HEK293 (cell line): ENCODE results near the gene RGS13.

Experiments
- CTCF ChIA-PET: fragments of 350-600 bp; formaldehyde crosslinking; extraction: SDS; loops from one replicate; lab custom pipeline; 2021; ENCODE audit warnings: antibody characterized with exemption; lab: Yijun Ruan, JAX
- POLR2A ChIA-PET: fragments of 300-600 bp; formaldehyde crosslinking; extraction: SDS; loops from one replicate; lab custom pipeline; 2020; ENCODE audit warnings: antibody characterized with exemption, inconsistent platforms; lab: Yijun Ruan, JAX
- H3K27ac ChIP-seq: fragments of 200-500 bp; sonication (Bioruptor generic); 2 replicates; pipeline ENCODE4 v1.5.1; 2014; ENCODE audit warnings: low read depth, low read length, control low read depth, inconsistent platforms; ENCODE audit errors: extremely low read depth
- H3K36me3 ChIP-seq, 2 experiments: fragments of 200-500 bp in 1 of 2; sonication (Bioruptor generic) in 1 of 2; 1 replicate in 1 of 2; 2 replicates in 1 of 2; pipeline ENCODE4 v1.5.1; 2014 to 2017; ENCODE audit warnings: inconsistent platforms in 2 of 2, low read length in 2 of 2; ENCODE audit not compliant: control insufficient read depth in 2 of 2, insufficient read depth in 1 of 2
- H3K4me1 ChIP-seq: fragments of 200-500 bp; sonication (Bioruptor generic); 2 replicates; pipeline ENCODE4 v1.5.1; 2014; ENCODE audit warnings: mild to moderate bottlenecking, low read length, inconsistent platforms; ENCODE audit not compliant: control insufficient read depth, insufficient read depth
- H3K4me3 ChIP-seq: 2 replicates; pipeline ENCODE4 v1.5.1; 2011; ENCODE audit warnings: low read depth, mild to moderate bottlenecking, control low read depth, low read length, moderate library complexity
- H3K9me3 ChIP-seq: fragments of 200-500 bp; sonication (Bioruptor generic); 2 replicates; pipeline ENCODE4 v1.5.1; 2014; ENCODE audit warnings: low read depth, low read length, inconsistent platforms; ENCODE audit not compliant: control insufficient read depth, insufficient read depth
- GLI2 ChIP-seq: fragments of 450-650 bp; formaldehyde crosslinking; IDR thresholded peaks from 2 replicates; pipeline ENCODE4; 2017; ENCODE audit warnings: missing biosample characterization, missing genetic modification characterization, low read depth, borderline replicate concordance
- GLIS2 ChIP-seq: fragments of 450-650 bp; formaldehyde crosslinking; IDR thresholded peaks from 2 replicates; pipeline ENCODE4 v1.5.1; 2016; ENCODE audit warnings: missing biosample characterization, missing genetic modification characterization
- INSM2 ChIP-seq: fragments of 450-650 bp; formaldehyde crosslinking; IDR thresholded peaks from 2 replicates; pipeline ENCODE4 v1.5.1; 2016; ENCODE audit warnings: missing biosample characterization, missing genetic modification characterization
- SCRT1 ChIP-seq: fragments of 450-650 bp; formaldehyde crosslinking; IDR thresholded peaks from 2 replicates; pipeline ENCODE4 v1.5.1; 2016; ENCODE audit warnings: missing biosample characterization, missing genetic modification characterization, borderline replicate concordance
- ZBTB26 ChIP-seq: fragments of 450-650 bp; formaldehyde crosslinking; optimal IDR thresholded peaks from 2 replicates; pipeline ENCODE3; 2016; ENCODE audit warnings: missing biosample characterization, mild to moderate bottlenecking, missing genetic modification characterization
- ZFP3 ChIP-seq: fragments of 450-650 bp; formaldehyde crosslinking; IDR thresholded peaks from 2 replicates; pipeline ENCODE4 v1.5.1; 2016; ENCODE audit warnings: low read depth, missing biosample characterization, missing genetic modification characterization
- ZNF140 ChIP-seq: fragments of 450-650 bp; formaldehyde crosslinking; IDR thresholded peaks from 2 replicates; pipeline ENCODE4 v1.5.1; 2016; ENCODE audit warnings: missing biosample characterization, missing genetic modification characterization
- ZNF169 ChIP-seq: fragments of 450-650 bp; formaldehyde crosslinking; IDR thresholded peaks from 2 replicates; pipeline ENCODE4 v1.5.1; 2016; ENCODE audit warnings: missing biosample characterization, missing genetic modification characterization
- ZNF239 ChIP-seq: fragments of 450-650 bp; formaldehyde crosslinking; IDR thresholded peaks from 2 replicates; pipeline ENCODE4 v1.5.1; 2016; ENCODE audit warnings: missing biosample characterization, missing genetic modification characterization
- ZNF311 ChIP-seq: fragments of 450-650 bp; formaldehyde crosslinking; IDR thresholded peaks from 2 replicates; pipeline ENCODE4 v1.5.1; 2017; ENCODE audit warnings: missing biosample characterization, missing genetic modification characterization, borderline replicate concordance
- ZNF324 ChIP-seq: fragments of 450-650 bp; formaldehyde crosslinking; IDR thresholded peaks from 2 replicates; pipeline ENCODE4 v1.5.1; 2016; ENCODE audit warnings: missing biosample characterization, missing genetic modification characterization
- ZNF433 ChIP-seq: fragments of 450-650 bp; formaldehyde crosslinking; IDR thresholded peaks from 2 replicates; pipeline ENCODE4 v1.5.1; 2016; ENCODE audit warnings: missing biosample characterization, missing genetic modification characterization, low read depth
- ZNF510 ChIP-seq: fragments of 450-650 bp; formaldehyde crosslinking; IDR thresholded peaks from 2 replicates; pipeline ENCODE4 v1.5.1; 2018; ENCODE audit warnings: mild to moderate bottlenecking, missing genetic modification characterization, missing biosample characterization; ENCODE audit not compliant: insufficient replicate concordance
- ZNF521 ChIP-seq: fragments of 450-650 bp; formaldehyde crosslinking; IDR thresholded peaks from 2 replicates; pipeline ENCODE4 v1.5.1; 2017; ENCODE audit warnings: missing biosample characterization, mild to moderate bottlenecking, missing genetic modification characterization
- ZNF549 ChIP-seq: fragments of 450-650 bp; IDR thresholded peaks from 2 replicates; pipeline ENCODE4 v1.5.1; 2018; ENCODE audit warnings: missing biosample characterization, missing genetic modification characterization, mild to moderate bottlenecking, inconsistent platforms, moderate library complexity
- ZNF600 ChIP-seq: fragments of 450-650 bp; formaldehyde crosslinking; IDR thresholded peaks from 2 replicates; pipeline ENCODE4 v1.5.1; 2016; ENCODE audit warnings: missing biosample characterization, missing genetic modification characterization
- ZNF777 ChIP-seq: fragments of 450-650 bp; formaldehyde crosslinking; IDR thresholded peaks from 2 replicates; pipeline ENCODE4 v1.5.1; 2017; ENCODE audit warnings: missing biosample characterization, missing genetic modification characterization, borderline replicate concordance
- ZSCAN30 ChIP-seq: fragments of 450-650 bp; IDR thresholded peaks from 2 replicates; pipeline ENCODE4 v1.5.1; 2018; ENCODE audit warnings: missing biosample characterization, mild to moderate bottlenecking, missing genetic modification characterization, moderate library complexity
- TF ChIP-seq, protein P1 (sequence below): fragments of 450-650 bp; formaldehyde crosslinking; IDR thresholded peaks from 2 replicates; pipeline ENCODE4 v1.5.1; 2016; ENCODE audit warnings: missing biosample characterization, missing genetic modification characterization
- TF ChIP-seq, protein P2 (sequence below): fragments of 450-650 bp; formaldehyde crosslinking; IDR thresholded peaks from 2 replicates; pipeline ENCODE4 v1.5.1; 2016; ENCODE audit warnings: missing biosample characterization, missing genetic modification characterization
- TF ChIP-seq, protein P3 (sequence below): IDR thresholded peaks from 2 replicates; pipeline ENCODE4 v1.6.1; 2011; ENCODE audit warnings: mild to moderate bottlenecking, low read depth, low read length, borderline replicate concordance
- TF ChIP-seq, protein P4 (sequence below): fragments of 450-650 bp; formaldehyde crosslinking; IDR thresholded peaks from 2 replicates; pipeline ENCODE4 v1.5.1; 2016; ENCODE audit warnings: missing biosample characterization, missing genetic modification characterization

The RGS13 gene

DNA sequence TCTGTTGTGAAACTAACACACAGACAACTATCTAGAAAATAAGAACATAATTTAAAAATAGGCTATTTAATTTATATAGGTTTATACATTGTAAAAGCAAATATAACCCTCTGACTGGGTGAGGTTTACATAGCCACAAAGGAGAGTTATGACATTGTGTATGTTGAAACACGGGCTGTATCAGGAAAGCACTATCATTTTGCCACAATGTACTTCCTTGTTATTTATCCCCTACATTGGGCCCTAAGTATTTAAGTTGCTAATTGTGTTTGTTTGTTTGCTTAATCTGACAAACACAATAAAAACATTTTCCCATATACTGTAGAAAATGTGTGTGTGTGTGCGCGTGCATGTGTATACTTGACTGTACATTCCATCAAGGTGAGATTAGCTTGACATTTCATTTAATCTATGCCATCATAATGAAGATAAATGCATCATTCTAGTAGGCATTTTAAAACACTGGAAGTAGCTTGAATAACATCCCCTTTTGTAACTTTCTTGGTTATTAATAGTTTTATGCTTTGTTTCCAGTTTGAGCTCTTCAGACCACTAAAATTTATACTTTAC lies 72.1 kb downstream of the RGS13 start:
- Histone ChIP-seq H3K9me3 (no peaks in the 10 kb centered on the region), H3K27ac (no peak overlapping the region), H3K36me3 (no peaks in the 10 kb centered on the region), H3K4me3 (no peak overlapping the region), H3K4me1 (no peaks in the 10 kb centered on the region)
- ChIA-PET CTCF (no interaction called here), POLR2A (no interaction called here)
- TF ChIP-seq ZNF324 (tag by site-specific recombination) (no peak), ZNF510 (tag by site-specific recombination) (no peak), ZSCAN30 (tag by site-specific recombination) (no peak), ZNF433 (tag by site-specific recombination) (no peak), GLIS2 (tag by site-specific recombination) (no peak), ZNF311 (tag by site-specific recombination) (no peak), ZNF521 (no peak), ZNF777 (tag by site-specific recombination) (no peak), ZBTB26 (tag by site-specific recombination) (no peak), GLI2 (tag by site-specific recombination) (no peak), ZFP3 (tag by site-specific recombination) (no peak)
- TF ChIP-seq, protein P1, sequence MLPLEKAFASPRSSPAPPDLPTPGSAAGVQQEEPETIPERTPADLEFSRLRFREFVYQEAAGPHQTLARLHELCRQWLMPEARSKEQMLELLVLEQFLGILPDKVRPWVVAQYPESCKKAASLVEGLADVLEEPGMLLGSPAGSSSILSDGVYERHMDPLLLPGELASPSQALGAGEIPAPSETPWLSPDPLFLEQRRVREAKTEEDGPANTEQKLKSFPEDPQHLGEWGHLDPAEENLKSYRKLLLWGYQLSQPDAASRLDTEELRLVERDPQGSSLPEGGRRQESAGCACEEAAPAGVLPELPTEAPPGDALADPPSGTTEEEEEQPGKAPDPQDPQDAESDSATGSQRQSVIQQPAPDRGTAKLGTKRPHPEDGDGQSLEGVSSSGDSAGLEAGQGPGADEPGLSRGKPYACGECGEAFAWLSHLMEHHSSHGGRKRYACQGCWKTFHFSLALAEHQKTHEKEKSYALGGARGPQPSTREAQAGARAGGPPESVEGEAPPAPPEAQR (tag by site-specific recombination) = no peak
- TF ChIP-seq, protein P2, sequence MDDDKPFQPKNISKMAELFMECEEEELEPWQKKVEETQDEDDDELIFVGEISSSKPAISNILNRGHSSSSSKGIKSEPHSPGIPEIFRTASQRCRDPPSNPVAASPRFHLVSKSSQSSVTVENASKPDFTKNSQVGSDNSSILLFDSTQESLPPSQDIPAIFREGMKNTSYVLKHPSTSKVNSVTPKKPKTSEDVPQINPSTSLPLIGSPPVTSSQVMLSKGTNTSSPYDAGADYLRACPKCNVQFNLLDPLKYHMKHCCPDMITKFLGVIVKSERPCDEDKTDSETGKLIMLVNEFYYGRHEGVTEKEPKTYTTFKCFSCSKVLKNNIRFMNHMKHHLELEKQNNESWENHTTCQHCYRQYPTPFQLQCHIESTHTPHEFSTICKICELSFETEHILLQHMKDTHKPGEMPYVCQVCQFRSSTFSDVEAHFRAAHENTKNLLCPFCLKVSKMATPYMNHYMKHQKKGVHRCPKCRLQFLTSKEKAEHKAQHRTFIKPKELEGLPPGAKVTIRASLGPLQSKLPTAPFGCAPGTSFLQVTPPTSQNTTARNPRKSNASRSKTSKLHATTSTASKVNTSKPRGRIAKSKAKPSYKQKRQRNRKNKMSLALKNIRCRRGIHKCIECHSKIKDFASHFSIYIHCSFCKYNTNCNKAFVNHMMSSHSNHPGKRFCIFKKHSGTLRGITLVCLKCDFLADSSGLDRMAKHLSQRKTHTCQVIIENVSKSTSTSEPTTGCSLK = no peak
- TF ChIP-seq, protein P3, sequence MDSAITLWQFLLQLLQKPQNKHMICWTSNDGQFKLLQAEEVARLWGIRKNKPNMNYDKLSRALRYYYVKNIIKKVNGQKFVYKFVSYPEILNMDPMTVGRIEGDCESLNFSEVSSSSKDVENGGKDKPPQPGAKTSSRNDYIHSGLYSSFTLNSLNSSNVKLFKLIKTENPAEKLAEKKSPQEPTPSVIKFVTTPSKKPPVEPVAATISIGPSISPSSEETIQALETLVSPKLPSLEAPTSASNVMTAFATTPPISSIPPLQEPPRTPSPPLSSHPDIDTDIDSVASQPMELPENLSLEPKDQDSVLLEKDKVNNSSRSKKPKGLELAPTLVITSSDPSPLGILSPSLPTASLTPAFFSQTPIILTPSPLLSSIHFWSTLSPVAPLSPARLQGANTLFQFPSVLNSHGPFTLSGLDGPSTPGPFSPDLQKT = no peak
- TF ChIP-seq, protein P4, sequence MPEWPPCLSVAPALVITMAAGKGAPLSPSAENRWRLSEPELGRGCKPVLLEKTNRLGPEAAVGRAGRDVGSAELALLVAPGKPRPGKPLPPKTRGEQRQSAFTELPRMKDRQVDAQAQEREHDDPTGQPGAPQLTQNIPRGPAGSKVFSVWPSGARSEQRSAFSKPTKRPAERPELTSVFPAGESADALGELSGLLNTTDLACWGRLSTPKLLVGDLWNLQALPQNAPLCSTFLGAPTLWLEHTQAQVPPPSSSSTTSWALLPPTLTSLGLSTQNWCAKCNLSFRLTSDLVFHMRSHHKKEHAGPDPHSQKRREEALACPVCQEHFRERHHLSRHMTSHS = no peak

DNA sequence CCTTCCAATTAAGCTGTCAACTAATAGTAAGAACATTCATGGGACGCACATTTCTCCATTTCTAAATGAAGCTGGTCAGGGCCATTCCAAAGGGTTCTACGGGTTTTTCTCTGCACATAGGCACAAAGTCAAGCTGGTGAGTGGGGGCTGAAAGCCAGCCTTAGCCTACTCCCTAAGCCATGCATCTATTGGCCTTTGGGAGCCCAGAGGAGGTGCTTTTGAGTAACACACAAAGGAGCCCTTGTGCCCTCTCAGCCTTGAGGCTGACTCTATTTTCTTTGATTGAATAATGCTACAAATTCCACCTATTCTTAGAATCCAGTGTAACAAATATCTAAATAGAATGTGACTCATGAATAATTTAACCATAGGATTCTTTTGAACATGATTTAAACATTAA lies 73.6 kb downstream of the RGS13 start:
- H3K9me3 ChIP-seq = no peaks in the 10 kb centered on the region
- no peak overlapping the region for H3K27ac ChIP-seq
- POLR2A ChIA-PET = no interaction called here
- CTCF ChIA-PET = interaction anchor here (0.5 kb wide), 1 partner anchor 1314 kb away, joined by 3 read pairs; no protein-coding TSS in a partner anchor
- H3K4me3 ChIP-seq = no peak overlapping the region
- H3K4me1 ChIP-seq = no peaks in the 10 kb centered on the region
- TF ChIP-seq ZNF549 (no peak), ZNF239 (tag by site-specific recombination) (no peak), ZNF169 (tag by site-specific recombination) (no peak), ZNF600 (no peak), INSM2 (tag by site-specific recombination) (no peak), ZNF140 (tag by site-specific recombination) (no peak), SCRT1 (tag by site-specific recombination) (no peak)
- H3K36me3 ChIP-seq = no peaks in the 10 kb centered on the region
